ACC112 (cell line): ENCODE measurements around the gene SVBP.
A peak's percentile ranks its signal among the peaks of the same experiment; 100 is the strongest.
"Not testable (repeated sequence)": the region's sequence is repeated elsewhere in the genome, so short reads cannot be mapped to it uniquely, and the experiment has no call there.

Experiments
- H2AFZ ChIP-seq: fragments of 200-600 bp; sonication (generic); one replicate; pipeline ENCODE4 v1.6.0; 2017; ENCODE audit warnings: antibody characterized with exemption, low read length; ENCODE audit not compliant: unreplicated experiment
- H3K27ac ChIP-seq: fragments of 200-600 bp; sonication (generic); 2 replicates; pipeline ENCODE4 v1.5.1; 2014; ENCODE audit warnings: low read depth, mild to moderate bottlenecking, antibody characterized with exemption, low read length, moderate library complexity
- H3K27me3 ChIP-seq: fragments of 200-600 bp; sonication (generic); 2 replicates; pipeline ENCODE4 v1.6.1; 2014; ENCODE audit warnings: mild to moderate bottlenecking, antibody characterized with exemption, low read length, moderate library complexity, mixed read lengths; ENCODE audit not compliant: insufficient read depth
- H3K36me3 ChIP-seq: fragments of 200-600 bp; sonication (generic); 2 replicates; pipeline ENCODE4 v1.6.1; 2016; ENCODE audit warnings: mild to moderate bottlenecking, antibody characterized with exemption, low read length, moderate library complexity, mixed read lengths; ENCODE audit not compliant: insufficient read depth
- H3K4me1 ChIP-seq: fragments of 200-600 bp; sonication (generic); one replicate; pipeline ENCODE4 v1.6.1; 2016; ENCODE audit warnings: low read length, mixed read lengths; ENCODE audit not compliant: insufficient read depth, unreplicated experiment, control insufficient read depth
- H3K4me3 ChIP-seq: fragments of 200-600 bp; sonication (generic); 2 replicates; pipeline ENCODE4 v1.5.1; 2014; ENCODE audit warnings: mild to moderate bottlenecking, low read depth, low read length
- H3K79me2 ChIP-seq: fragments of 200-600 bp; sonication (generic); one replicate; pipeline ENCODE4 v1.6.0; 2016; ENCODE audit warnings: low read length; ENCODE audit not compliant: control insufficient read depth, unreplicated experiment, insufficient read depth

SVBP gene

GRCh38 chr1:42816585-42817439, at the start of gene SVBP, which contains the start of gene ERMAP:
SVBP (minus strand) TSS chr1:42817397; CDS start chr1:42816544, 853 bp downstream.
ERMAP (plus strand) TSS chr1:42817122; CDS start chr1:42830449, 13,327 bp downstream.
- H3K4me3 ChIP-seq = peak within 1 kb of the TSS; percentile 98
- H3K79me2 ChIP-seq = peaks cover 4% of the 10 kb centered on the region
- H2AFZ ChIP-seq = peak within 1 kb of the TSS; percentile 97
- H3K27me3 ChIP-seq = no peaks in the 10 kb centered on the region
- peak within 1 kb of the TSS; percentile 98 for H3K27ac ChIP-seq
- H3K36me3 ChIP-seq = no peaks in the 10 kb centered on the region
- peaks cover 12% of the 10 kb centered on the region for H3K4me1 ChIP-seq

- H2AFZ ChIP-seq = no peak overlapping the region
- H3K27ac ChIP-seq = no peak overlapping the region
- H3K4me3 ChIP-seq = no peak overlapping the region
- H3K27me3 ChIP-seq = peaks cover 54% of the 10 kb centered on the region
- H3K4me1 ChIP-seq = no peaks in the 10 kb centered on the region
- no peaks in the 10 kb centered on the region for H3K79me2 ChIP-seq
- H3K36me3 ChIP-seq = no peaks in the 10 kb centered on the region
Observed at GRCh38 chr1:42866549-42866948, 49.4 kb upstream of the SVBP start.

- Histone ChIP-seq H3K36me3 (no peaks in the 10 kb centered on the region), H3K27me3 (peaks cover 55% of the 10 kb centered on the region), H3K27ac (no peak overlapping the region), H2AFZ (no peak overlapping the region), H3K79me2 (no peaks in the 10 kb centered on the region), H3K4me1 (no peaks in the 10 kb centered on the region), H3K4me3 (no peak overlapping the region)
Observed at GRCh38 chr1:42861014-42861399, 43.8 kb upstream of the SVBP start.

GRCh38 chr1:42860339-42861013, 43.3 kb upstream of the SVBP start:
- H2AFZ ChIP-seq = no peak overlapping the region

GRCh38 chr1:42859366-42859765, 42.2 kb upstream of the SVBP start:
- H2AFZ ChIP-seq, H3K36me3 ChIP-seq, H3K79me2 ChIP-seq, H3K4me1 ChIP-seq, H3K27ac ChIP-seq, H3K4me3 ChIP-seq: not testable (repeated sequence)
- peaks cover 39% of the 10 kb centered on the region for H3K27me3 ChIP-seq

More at GRCh38 chr1:42860339-42861013, 43.3 kb upstream of the SVBP start:
- no peak overlapping the region for H3K4me3 ChIP-seq
- no peaks in the 10 kb centered on the region for H3K36me3 ChIP-seq
- H3K4me1 ChIP-seq = no peaks in the 10 kb centered on the region
- peaks cover 50% of the 10 kb centered on the region for H3K27me3 ChIP-seq
- H3K27ac ChIP-seq = no peak overlapping the region
- no peaks in the 10 kb centered on the region for H3K79me2 ChIP-seq

- H3K79me2 ChIP-seq, H2AFZ ChIP-seq, H3K27ac ChIP-seq, H3K4me1 ChIP-seq, H3K4me3 ChIP-seq: not testable (repeated sequence)
- Histone ChIP-seq H3K36me3 (peaks cover 15% of the 10 kb centered on the region; the same call in 1 of the 2 replicates), H3K27me3 (peaks cover 18% of the 10 kb centered on the region; the same call in 1 of the 2 replicates)
Observed at GRCh38 chr1:42856554-42856953, 39.4 kb upstream of the SVBP start.

GRCh38 chr1:42853116-42853884, 36.1 kb upstream of the SVBP start:
- Histone ChIP-seq H2AFZ (no peak overlapping the region), H3K4me1 (peaks cover 3% of the 10 kb centered on the region), H3K27me3 (no peaks in the 10 kb centered on the region), H3K27ac (no peak overlapping the region), H3K4me3 (no peak overlapping the region), H3K79me2 (peaks cover 3% of the 10 kb centered on the region), H3K36me3 (peaks cover 43% of the 10 kb centered on the region)

- no peak overlapping the region for H3K4me3 ChIP-seq
- H3K36me3 ChIP-seq = peaks cover 46% of the 10 kb centered on the region
- H2AFZ ChIP-seq = no peak overlapping the region
- H3K27me3 ChIP-seq = no peaks in the 10 kb centered on the region
- peaks cover 10% of the 10 kb centered on the region for H3K79me2 ChIP-seq
- no peak overlapping the region for H3K27ac ChIP-seq
- peaks cover 10% of the 10 kb centered on the region for H3K4me1 ChIP-seq
Observed at GRCh38 chr1:42852608-42852980, 35.4 kb upstream of the SVBP start.

GRCh38 chr1:42851960-42852607, 34.9 kb upstream of the SVBP start:
- Histone ChIP-seq H3K79me2 (peaks cover 15% of the 10 kb centered on the region), H2AFZ (no peak overlapping the region), H3K4me3 (no peak overlapping the region), H3K36me3 (peaks cover 46% of the 10 kb centered on the region), H3K27ac (no peak overlapping the region), H3K4me1 (peaks cover 15% of the 10 kb centered on the region), H3K27me3 (no peaks in the 10 kb centered on the region)

GRCh38 chr1:42851420-42851819, 34.2 kb upstream of the SVBP start:
- peaks cover 21% of the 10 kb centered on the region for H3K79me2 ChIP-seq
- H3K27ac ChIP-seq = no peak overlapping the region
- H3K4me1 ChIP-seq = peaks cover 15% of the 10 kb centered on the region
- no peak overlapping the region for H3K4me3 ChIP-seq
- H2AFZ ChIP-seq = no peak overlapping the region
- no peaks in the 10 kb centered on the region for H3K27me3 ChIP-seq
- peaks cover 46% of the 10 kb centered on the region for H3K36me3 ChIP-seq
